Measurements from ENCODE around the gene CLTB. TPM values are rescaled to one million over a fixed set of nuclear protein-coding genes. Genes with fewer than 3 reads are reported as not detected.

The CLTB gene
- total RNA-seq, 1 experiment from 2014 or later = 58.6 TPM

- TF ChIP-seq ZNF274 (IDR thresholded peaks at IDR 0.05; ENCODE audit: low read depth, low read length) (no peak), SP1 (IDR thresholded peaks at IDR 0.05; ENCODE audit: low read depth) (no peak; the same call in 1 of the 2 replicates), POLR2AphosphoS5 (IDR thresholded peaks at IDR 0.05; ENCODE audit: low read depth, low read length) (peak; percentile 100)
- TF ChIP-seq, protein P1, sequence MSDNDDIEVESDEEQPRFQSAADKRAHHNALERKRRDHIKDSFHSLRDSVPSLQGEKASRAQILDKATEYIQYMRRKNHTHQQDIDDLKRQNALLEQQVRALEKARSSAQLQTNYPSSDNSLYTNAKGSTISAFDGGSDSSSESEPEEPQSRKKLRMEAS (IDR thresholded peaks at IDR 0.05) = peak; percentile 71; the same call in 1 of the 2 replicates
Measured at GRCh38 chr5:176361437-176362232, 54.7 kb downstream of the CLTB start, which contains the start of gene KIAA1191 (continued).

- H2AFZ ChIP-seq (ENCODE audit: low read depth, low read length, poor library complexity, severe bottlenecking) = peak overlapping the region; percentile 61
- RAD21 ChIA-PET (ENCODE audit: low non-redundant PET in 1 of 2, low total read pairs in 2 of 2, uncharacterized antibody in 2 of 2, unreplicated experiment in 2 of 2) = no interaction called here
- ATAC-seq (peak; percentile 41), DNase-seq (ENCODE audit: low read depth, low spot score) (no peak)
- H3K9me2 ChIP-seq (ENCODE audit: insufficient read depth) = no peaks in the 10 kb centered on the region
- H3K9me3 ChIP-seq (ENCODE audit: control insufficient read depth in 1 of 2, insufficient read depth in 1 of 2, low read depth in 1 of 2, low read length in 2 of 2) = no peaks in the 10 kb centered on the region
- POLR2A ChIA-PET = interaction anchor here (1.2 kb wide), 1 partner anchor 11 kb away, joined by 5 read pairs; no protein-coding TSS in a partner anchor
- peaks cover 6 to 20% of the 10 kb centered on the region in 2 experiments; a peak in 2 of 4 replicates for H3K36me3 ChIP-seq (ENCODE audit: control insufficient read depth in 1 of 2, insufficient read depth in 2 of 2, low read length in 2 of 2)
- TF ChIP-seq ZBTB33 (IDR thresholded peaks at IDR 0.05; ENCODE audit: extremely low read depth, insufficient replicate concordance, low read length) = no peak
- no peak for TF ChIP-seq SRF (IDR thresholded peaks at IDR 0.05; ENCODE audit: low read depth)
- TF ChIP-seq EGR1 (IDR thresholded peaks at IDR 0.05; ENCODE audit: low read depth) = no peak
- TF ChIP-seq RAD21 (IDR thresholded peaks at IDR 0.05; ENCODE audit: low read depth) = no peak
- no peak for TF ChIP-seq CTCF (IDR thresholded peaks at IDR 0.05 in 2 of 3, conservative IDR thresholded peaks at IDR 0.05 in 1 of 3; ENCODE audit: borderline replicate concordance in 1 of 3, insufficient read depth in 1 of 3, low read depth in 2 of 3, low read length in 2 of 3)
- TF ChIP-seq POLR2AphosphoS5 (IDR thresholded peaks at IDR 0.05; ENCODE audit: low read depth, low read length) = no peak
- TF ChIP-seq, protein P1 (IDR thresholded peaks at IDR 0.05) = no peak
- no peak for TF ChIP-seq ZFX (IDR thresholded peaks at IDR 0.05)
- TF ChIP-seq SIN3A (IDR thresholded peaks at IDR 0.05; ENCODE audit: low read depth) = no peak
- BruUV-seq (replicated peaks) = TSS peak; percentile 73
- H3K27me3 ChIP-seq (ENCODE audit: insufficient read depth, low read length) = no peaks in the 10 kb centered on the region
- peak overlapping the region; percentile 97 to 100 for H3K4me3 ChIP-seq (replicated peaks in 1 of 2; ENCODE audit: low read depth in 1 of 2, low read length in 2 of 2)
- peak overlapping the region; percentile 96 for H3K9ac ChIP-seq (ENCODE audit: low read length)
- 0 out of 2 replicates have a peak, but pooled peaks cover 5% of the 10 kb centered on the region for H4K20me1 ChIP-seq (ENCODE audit: insufficient read depth)
- H3K27ac ChIP-seq (ENCODE audit: low read depth, low read length) = peak overlapping the region; percentile 72
- CTCF ChIA-PET = interaction anchor here (1.7 kb wide), 1 partner anchor 41 kb away, joined by 3 read pairs; no protein-coding TSS in a partner anchor
- intact Hi-C loops (cut with micrococcal nuclease) = loop anchor here (1.0 kb wide), 1 partner anchor 27 kb away; the partner anchor contains the start of genes HIGD2A and NOP16
- H3K79me2 ChIP-seq (ENCODE audit: insufficient read depth, low read length) = peaks cover 45% of the 10 kb centered on the region
- peak overlapping the region; percentile 98 for H3K4me2 ChIP-seq (ENCODE audit: low read length)
- peaks cover 0 to 11% of the 10 kb centered on the region in 2 experiments; a peak in 2 of 4 replicates for H3K4me1 ChIP-seq (ENCODE audit: control insufficient read depth in 1 of 2, insufficient read depth in 2 of 2, low read length in 2 of 2)
Measured at GRCh38 chr5:176360894-176361436, 55.4 kb downstream of the CLTB start.
